ENCODE data around the gene FGFR2. TPM values are rescaled to one million over a fixed set of nuclear protein-coding genes. Genes with fewer than 3 reads are reported as not detected.

Gene FGFR2
- total RNA-seq, 1 donor from 2014 or later, result 58.4 TPM

GRCh38 chr10:121494296-121494695 is 103.9 kb downstream of the FGFR2 start:
- no peak overlapping the region for H3K4me3 Mint-ChIP-seq
- TF ChIP-seq CTCF (conservative IDR thresholded peaks at IDR 0.05), result no peak
- no peak for DNase-seq (ENCODE audit: low read depth, low spot score)
- H3K27ac Mint-ChIP-seq (ENCODE audit: unreplicated experiment), result no peak overlapping the region
- H3K27me3 Mint-ChIP-seq (ENCODE audit: low read depth), result peaks cover 11% of the 10 kb centered on the region
- H3K4me1 Mint-ChIP-seq, result no peaks in the 10 kb centered on the region
- peaks cover 17% of the 10 kb centered on the region for H3K36me3 Mint-ChIP-seq (ENCODE audit: low read depth)
- no peaks in the 10 kb centered on the region for H3K9me3 Mint-ChIP-seq

- no peak for TF ChIP-seq CTCF (conservative IDR thresholded peaks at IDR 0.05)
- no peaks in the 10 kb centered on the region for H3K4me1 Mint-ChIP-seq
- DNase-seq (ENCODE audit: low read depth, low spot score), result no peak
- H3K9me3 Mint-ChIP-seq, result no peaks in the 10 kb centered on the region
- no peak overlapping the region for H3K27ac Mint-ChIP-seq (ENCODE audit: unreplicated experiment)
- peaks cover 11% of the 10 kb centered on the region for H3K27me3 Mint-ChIP-seq (ENCODE audit: low read depth)
- H3K36me3 Mint-ChIP-seq (ENCODE audit: low read depth), result peaks cover 18% of the 10 kb centered on the region
- H3K4me3 Mint-ChIP-seq, result no peak overlapping the region
These were observed 104.7 kb downstream of the FGFR2 start for GRCh38 chr10:121493521-121493920.

GRCh38 chr10:121490871-121491519 is 107.2 kb downstream of the FGFR2 start:
- no peaks in the 10 kb centered on the region for H3K9me3 Mint-ChIP-seq
- H3K4me3 Mint-ChIP-seq, result no peak overlapping the region
- peaks cover 11% of the 10 kb centered on the region for H3K27me3 Mint-ChIP-seq (ENCODE audit: low read depth)
- DNase-seq (ENCODE audit: low read depth, low spot score), result no peak
- peaks cover 27% of the 10 kb centered on the region for H3K36me3 Mint-ChIP-seq (ENCODE audit: low read depth)
- no peaks in the 10 kb centered on the region for H3K4me1 Mint-ChIP-seq
- peak overlapping the region; percentile 39 for H3K27ac Mint-ChIP-seq (ENCODE audit: unreplicated experiment)
- no peak for TF ChIP-seq CTCF (conservative IDR thresholded peaks at IDR 0.05)

GRCh38 chr10:121485436-121486139 is 112.7 kb downstream of the FGFR2 start:
- H3K4me3 Mint-ChIP-seq, result no peak overlapping the region
- H3K27me3 Mint-ChIP-seq (ENCODE audit: low read depth), result no peaks in the 10 kb centered on the region
- TF ChIP-seq CTCF (conservative IDR thresholded peaks at IDR 0.05), result no peak
- peak overlapping the region; percentile 54 for H3K27ac Mint-ChIP-seq (ENCODE audit: unreplicated experiment)
- no peak for DNase-seq (ENCODE audit: low read depth, low spot score)
- H3K36me3 Mint-ChIP-seq (ENCODE audit: low read depth), result peaks cover 41% of the 10 kb centered on the region
- peaks cover 6% of the 10 kb centered on the region for H3K4me1 Mint-ChIP-seq
- no peaks in the 10 kb centered on the region for H3K9me3 Mint-ChIP-seq

GRCh38 chr10:121484816-121485215 is 113.4 kb downstream of the FGFR2 start:
- Mint-ChIP-seq H3K36me3 (ENCODE audit: low read depth) (peaks cover 44% of the 10 kb centered on the region), H3K4me3 (no peak overlapping the region), H3K27me3 (ENCODE audit: low read depth) (no peaks in the 10 kb centered on the region), H3K9me3 (no peaks in the 10 kb centered on the region), H3K4me1 (peaks cover 6% of the 10 kb centered on the region), H3K27ac (ENCODE audit: unreplicated experiment) (no peak overlapping the region)
- TF ChIP-seq CTCF (conservative IDR thresholded peaks at IDR 0.05), result no peak
- no peak for DNase-seq (ENCODE audit: low read depth, low spot score)

Data from neural crest cell (in vitro differentiated cells).